GM21381 (cell line): ENCODE results near the gene SECISBP2L.
A peak's percentile ranks its signal among the peaks of the same experiment; 100 is the strongest.

Experiments used
- ATAC-seq: cut with Tn5 transposase; IDR thresholded peaks from one replicate; pipeline ENCODE4 v1.9.1; 2021; ENCODE audit warnings: mild to moderate bottlenecking, moderate library complexity; ENCODE audit not compliant: unreplicated experiment

Gene SECISBP2L

DNA sequence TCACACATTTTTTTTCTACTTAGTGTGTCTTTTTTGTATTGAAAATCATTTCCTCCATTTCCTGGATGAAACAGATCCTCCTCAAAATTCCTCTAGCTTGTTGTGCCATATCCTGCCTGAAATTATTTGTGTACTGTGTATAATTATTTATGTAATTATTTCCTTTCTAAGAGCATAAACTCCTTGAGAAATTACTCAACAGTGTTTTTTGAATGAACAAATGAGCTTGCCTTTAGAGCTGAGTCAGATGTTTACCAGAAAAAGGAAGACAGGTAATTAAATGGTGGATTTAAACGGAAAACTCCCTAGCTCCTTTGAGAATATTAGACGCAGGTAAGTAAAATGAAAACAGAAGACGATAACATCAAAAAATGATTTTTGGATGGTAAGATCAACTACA is 13.2 kb upstream of the SECISBP2L start:
- no peak for ATAC-seq

DNA sequence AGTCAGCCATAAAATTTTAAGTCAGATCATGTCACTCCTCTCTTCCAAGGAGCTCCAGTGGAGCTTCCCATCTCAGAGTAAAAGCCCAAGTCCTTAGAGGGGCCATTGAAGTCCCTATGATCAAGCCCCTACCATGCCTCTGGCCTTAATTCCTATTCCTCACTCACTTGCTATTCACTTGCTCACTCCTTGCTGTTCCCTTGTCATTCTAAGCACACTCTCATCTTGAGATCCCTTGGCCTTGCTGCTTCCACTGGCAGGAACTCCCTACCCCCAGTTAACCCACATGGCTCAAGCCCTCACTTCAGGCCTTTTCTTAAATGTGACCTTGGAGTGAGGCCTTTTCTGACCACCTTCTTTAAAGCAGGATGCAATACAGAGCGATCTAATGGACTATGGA is 12.3 kb upstream of the SECISBP2L start:
- no peak for ATAC-seq

DNA sequence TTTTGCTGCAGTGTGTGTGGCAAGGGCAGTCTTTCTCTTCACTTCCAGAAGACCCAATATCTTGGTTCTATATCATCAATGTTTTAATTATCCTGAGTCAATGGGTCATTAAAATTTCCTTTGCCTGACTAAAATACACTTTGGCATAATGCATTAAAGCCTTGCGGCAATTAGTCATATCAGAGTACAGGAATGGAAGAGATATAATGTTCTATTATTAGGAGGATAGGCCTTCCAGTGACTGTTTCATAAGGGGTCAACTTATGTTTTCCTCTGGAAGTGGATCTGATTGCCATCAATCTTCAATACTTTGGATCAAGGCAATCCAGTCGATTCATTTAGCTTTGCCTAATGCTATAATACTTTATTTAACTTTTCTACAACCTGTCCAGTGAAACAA is 9.4 kb upstream of the SECISBP2L start:
- no peak for ATAC-seq

DNA sequence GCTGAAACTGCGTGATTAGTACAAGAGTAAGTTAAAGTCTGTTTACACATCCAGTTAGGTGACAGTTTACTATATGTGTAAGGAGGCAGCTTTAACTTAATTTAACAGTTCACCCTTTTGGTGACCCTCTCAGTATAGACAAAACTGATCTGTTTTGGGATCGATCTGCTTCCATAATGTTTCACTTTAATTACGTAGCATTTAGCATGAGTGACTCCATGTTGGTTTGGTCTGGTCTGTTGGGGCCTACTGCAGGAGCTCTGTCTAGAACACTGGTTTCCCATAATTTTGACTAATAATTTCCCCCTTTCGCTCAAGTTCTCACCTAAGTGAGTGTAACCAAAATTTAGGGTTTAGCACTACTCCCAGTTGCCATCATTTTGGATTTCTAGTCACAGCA is 6.4 kb upstream of the SECISBP2L start:
- ATAC-seq: no peak

DNA sequence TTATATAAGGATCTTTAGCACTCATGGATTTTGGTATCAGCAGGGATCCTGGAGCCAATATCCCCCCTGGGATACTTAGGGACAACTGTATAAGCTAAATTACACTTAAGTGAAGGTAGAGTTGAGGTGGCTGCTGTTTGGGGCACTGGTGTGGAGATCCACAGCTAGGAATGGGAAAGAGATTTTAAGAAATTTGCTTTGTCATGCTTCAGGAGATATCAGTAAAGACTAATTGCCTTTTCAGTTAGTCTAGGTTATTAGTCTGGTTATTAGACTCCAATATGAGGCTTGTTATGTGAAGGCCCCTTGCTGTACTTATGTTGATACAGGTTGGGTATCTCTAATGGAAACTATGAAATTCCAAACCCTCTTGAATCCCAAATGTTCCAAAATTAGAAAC is 1.2 kb upstream of the SECISBP2L start:
- ATAC-seq: no peak

DNA sequence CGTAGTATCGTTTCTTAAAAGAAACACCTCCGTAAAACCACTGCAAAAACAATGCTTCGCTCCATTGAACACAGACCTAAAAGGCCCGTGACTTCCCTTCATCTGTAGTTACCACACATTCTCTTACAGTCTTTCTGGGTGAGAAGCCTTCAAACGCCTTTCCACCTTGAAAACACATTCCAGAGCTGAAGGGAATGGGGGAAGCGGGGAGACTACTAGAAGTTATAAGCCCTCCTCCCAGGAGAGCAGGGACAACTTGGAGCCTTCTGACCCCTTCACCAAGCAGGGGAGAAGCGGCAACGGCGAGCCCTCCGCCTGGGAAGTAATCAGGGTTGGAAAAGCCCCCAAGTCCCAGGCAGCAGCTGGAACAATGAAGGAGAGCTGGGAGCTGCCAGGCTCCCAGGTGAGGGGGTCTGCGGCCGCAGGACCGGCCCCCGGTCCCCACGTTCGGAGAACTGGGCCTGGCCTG is 461 bp downstream of the SECISBP2L start:
- ATAC-seq: peak; percentile 40

DNA sequence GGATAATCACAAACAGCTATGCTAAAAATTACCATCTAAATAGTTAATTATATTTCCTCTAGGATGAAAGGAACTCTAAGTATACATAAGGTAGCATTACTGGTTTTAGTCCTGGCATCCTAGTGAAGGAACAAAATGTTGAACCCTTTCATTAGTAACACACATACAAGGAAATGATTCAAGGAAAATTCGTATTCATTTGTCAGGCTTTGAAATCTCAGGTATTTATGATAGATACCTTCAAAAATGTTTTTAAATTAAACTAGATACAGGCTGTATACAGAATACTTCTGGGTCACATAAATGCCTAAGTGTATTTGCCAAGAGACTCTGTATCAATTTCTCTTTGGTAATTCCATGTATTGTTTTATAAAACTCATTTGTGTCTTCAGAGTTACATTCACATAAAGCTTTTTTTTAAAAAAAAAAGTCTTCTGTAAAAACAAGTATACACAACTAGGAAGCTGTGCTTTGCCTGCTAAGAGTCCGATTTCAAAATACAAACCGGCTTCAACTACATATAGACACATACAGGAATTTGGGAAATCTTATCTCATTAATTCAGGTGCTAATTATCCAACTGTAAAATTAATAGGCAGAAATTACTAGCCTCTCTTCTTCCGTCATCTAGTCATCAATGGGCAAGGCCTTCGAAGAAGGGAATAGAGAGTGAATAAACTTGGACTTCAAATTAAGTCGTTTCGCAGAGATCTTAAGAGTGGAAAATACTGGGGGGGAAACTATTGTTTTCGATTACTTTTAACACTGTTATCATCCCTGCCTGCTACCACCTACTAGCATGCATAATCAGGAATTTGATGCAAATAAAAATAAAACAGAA is 1.3 kb downstream of the SECISBP2L start:
- no peak for ATAC-seq

DNA sequence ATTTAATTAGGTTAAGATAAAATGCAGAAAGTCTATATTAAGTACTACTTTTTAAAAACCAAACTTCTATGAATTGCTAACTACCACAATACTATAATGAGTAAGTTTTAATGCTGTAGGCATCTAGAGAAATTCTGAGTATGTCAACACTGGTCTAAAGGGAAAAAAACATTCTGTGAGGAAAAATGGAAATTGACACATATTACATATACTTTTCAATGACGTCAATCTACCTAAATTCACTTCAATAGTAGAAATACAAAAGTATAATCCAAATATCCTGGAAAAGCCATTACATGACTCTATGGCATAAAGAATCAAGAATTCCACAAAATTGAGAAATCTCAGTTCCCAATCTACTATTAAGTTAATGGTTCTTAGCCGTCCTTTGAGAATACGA is 2.2 kb downstream of the SECISBP2L start:
- ATAC-seq: no peak

DNA sequence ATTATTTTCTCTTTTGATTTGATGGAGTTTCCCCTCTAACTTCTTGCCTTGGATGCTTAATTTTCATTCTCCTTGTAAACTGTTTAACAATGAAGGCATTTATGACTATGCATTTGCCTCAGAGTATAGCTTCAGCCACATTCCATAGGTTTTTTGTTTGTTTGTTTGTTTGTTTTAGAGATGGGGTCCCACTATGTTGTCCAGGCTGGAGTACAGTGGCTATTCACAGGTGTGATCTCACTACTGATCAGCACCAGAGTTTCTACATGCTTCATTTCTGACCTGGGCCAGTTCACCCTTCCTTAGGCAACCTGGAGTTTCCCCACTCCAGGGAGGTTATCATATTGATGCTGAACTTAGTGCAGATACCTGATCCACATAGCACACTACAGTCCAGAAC is 4.1 kb downstream of the SECISBP2L start:
- no peak for ATAC-seq

DNA sequence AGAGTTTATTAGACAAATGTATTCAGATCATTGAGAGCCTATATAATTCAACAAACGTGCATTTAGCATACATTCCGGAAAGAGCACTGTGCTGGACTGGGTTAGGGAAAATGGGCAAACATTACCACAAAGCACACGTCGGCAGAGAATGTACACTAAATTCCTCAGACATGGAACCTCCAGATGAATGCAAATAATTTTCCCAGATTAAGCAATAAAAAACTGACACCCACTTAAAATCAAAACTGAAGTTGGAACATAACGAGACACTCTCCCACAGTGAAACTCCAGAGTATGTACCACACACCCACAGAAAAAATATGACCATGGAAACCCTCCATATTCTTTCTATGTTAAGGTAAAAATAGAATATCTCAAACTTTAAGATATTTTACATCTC is 4.8 kb downstream of the SECISBP2L start:
- ATAC-seq: no peak

DNA sequence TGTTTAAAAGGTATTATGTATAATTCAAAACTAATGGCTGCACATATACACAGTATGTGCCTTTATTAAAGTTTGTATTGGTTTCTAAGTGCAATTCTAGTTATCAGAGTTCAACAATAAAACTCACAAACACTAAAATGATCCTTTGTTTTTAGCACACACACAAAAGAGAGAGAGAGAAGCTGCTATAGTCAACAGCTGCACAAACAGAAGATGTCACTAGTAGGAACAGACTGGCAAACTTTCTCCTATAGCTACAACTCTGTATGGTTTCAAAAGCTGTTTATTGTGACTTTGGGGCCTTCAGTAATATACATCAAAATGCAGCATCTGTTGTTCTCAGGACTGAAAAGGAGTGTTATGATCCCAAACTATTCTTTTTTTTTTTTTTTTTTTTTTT is 6.1 kb downstream of the SECISBP2L start:
- no peak for ATAC-seq

DNA sequence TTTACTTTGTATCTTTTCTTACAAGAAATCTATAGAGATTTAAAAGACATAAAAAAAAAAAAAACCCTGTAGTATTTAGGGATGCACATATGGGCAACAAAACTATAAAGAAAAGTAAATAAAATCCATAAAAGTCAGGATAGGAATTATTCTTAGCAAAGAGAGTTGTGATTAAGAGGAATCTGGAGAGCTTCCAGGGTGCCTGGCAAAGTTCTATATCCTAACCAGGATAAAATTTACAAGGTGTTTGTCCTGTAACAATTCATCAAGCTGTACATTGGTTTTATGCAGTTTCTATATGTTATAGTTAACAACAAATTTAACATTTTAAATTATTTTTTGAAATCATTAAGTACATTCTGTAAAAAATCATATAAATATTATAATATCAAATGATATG is 7.9 kb downstream of the SECISBP2L start:
- ATAC-seq: no peak

DNA sequence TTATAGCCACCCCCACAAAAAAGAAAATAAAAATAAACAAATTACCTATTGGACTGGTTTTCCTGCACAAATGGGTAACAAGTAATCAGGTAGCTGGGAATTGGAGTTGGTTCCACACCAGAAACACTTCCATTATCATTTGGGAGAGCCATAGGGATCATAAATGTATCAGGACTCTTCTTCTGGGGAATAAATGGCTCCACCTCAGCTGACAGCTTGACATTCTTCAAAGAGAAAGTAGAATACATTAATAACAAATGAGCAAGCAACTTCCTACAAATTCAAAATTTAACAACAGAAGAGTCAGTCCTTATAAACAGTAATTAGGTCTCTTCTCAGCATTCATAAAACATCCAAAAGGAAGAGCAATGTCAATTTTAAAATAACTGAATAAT is 8.7 kb downstream of the SECISBP2L start:
- ATAC-seq: no peak

DNA sequence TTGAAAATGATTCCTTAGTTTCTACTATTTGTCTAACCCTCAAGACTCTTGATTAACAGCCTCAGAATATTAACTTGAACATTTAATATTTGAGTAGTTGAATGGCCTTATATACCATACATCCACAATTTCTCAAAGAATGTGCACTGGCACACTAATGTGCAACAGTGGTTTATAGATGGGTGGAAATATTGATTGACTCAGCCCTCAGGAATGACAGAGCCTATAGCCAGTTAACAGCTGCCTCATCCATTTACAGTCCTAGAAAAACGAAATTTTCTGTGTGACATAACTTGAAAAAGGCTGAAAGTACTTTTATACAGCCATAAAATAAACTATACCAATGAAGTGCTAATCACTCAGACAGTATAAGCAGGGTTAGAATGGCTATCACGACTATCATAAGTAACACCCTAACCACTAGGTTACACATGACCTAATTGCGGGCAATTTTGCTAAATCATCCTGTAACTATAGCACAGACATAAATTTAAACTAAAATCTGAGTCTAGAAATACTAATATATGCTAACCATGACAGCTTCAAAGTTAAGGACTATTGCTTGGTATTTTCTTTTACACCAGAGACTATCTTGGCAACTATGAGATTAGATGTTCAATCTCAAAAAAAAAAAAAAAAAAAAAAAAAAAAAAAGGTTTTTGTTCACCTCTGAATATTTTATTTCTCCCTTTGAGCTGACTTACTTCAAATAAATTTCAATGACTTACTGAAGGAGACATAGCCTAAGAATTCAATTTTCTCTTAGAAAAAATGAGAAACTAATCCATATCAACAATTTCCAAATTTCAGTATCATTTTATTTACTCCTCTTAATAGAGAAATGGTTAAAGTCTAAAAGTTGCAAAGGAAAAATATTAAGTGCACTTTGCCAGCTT is 9.3 kb downstream of the SECISBP2L start:
- no peak for ATAC-seq

DNA sequence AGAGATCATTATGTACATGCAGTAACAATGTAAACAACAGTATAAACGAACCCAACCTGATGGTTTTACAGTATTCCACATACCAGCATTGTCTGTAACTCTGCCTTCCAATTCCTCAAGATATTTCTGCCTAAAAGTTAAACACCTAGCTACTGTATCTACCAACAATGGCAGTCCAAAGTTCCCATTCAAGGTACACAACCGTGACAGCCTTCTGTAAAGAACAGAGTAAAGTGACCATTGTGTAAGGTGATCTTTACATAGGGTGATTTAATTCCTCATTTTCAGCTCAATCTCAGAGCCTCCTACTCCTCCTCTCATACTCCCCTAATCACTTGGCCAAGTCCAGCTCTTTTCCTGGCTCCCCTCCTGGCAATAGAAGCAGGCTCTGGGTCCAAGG is 10.4 kb downstream of the SECISBP2L start:
- ATAC-seq: no peak

DNA sequence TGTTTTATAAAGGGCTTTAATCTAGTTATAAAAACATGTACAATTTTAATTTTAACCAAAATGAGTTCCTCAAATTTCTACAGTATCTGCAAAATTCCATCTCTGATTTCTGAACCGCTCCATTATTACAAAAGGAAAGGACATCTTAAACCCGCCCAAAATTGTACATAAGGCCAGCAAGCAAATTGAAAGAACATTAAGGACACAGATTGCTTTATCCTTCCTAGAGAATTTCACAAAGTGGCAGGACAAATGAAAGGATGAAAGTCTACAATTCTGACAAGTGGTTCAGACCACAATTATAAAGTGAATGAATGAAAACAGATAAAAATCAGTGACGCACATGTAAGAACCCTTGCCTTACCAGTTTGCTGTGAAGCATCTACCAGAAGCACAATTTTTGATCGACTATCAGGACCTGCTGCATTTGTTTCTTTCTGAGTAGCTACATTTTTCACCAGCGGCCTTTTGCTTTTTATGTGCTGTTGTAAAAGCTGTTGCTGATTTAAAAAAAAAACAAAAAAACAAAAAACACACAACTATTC is 13.6 kb downstream of the SECISBP2L start:
- ATAC-seq: no peak

DNA sequence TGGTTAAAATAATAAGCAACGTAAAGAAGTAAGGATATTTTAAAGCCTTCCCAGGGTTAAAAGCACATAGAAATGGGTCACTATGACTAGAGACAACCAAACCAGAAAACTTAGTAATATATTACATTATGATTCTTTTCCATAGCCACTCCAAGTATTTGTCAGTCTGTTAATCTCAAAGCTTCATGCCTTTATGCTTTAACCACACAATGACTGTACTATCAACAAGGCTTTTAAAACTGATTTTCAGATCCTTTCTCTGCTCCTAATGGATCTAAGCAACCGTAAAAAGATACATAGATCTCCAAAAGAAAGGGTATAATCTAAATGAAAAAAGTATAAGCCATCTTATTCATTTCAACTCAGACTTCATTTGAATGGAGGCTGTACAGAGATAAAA is 14.4 kb downstream of the SECISBP2L start:
- no peak for ATAC-seq

DNA sequence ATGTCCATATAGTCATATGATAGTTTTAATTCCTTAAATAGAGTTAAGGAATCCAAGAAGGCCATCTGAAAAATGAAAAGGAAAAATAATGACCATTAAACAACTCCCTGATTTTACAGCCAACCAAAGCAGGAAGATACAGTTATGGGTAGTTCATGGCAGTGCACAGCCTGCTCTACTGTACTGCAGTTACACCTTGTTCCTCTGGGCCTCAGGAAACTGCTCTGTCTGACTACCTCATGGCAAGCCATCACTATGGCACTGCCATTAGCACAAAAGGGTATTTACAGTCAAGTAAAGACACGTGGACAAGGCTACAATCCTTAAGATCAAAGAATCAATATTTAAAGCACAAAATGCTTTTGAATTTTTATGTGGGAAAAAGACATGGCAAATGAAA is 19.5 kb downstream of the SECISBP2L start:
- no peak for ATAC-seq

DNA sequence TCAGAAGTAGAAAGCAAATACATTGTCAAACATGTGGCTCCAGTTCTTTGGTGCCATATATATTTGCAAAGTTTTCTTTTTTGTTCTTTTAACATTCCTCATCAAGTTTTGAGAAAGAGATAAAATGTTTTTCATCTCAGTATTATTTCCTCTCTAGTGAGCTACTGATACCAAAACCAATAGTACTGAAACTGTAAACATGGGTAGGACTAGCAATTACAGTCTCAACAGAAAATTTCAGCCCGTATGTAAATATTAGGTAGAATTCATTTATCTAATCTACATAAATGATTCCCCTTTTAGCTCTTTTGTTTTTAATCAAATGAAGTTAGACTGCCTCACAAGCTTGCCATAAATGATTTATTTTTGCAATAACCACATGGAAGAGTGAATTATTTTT is 21.4 kb downstream of the SECISBP2L start:
- peak; percentile 54 for ATAC-seq

DNA sequence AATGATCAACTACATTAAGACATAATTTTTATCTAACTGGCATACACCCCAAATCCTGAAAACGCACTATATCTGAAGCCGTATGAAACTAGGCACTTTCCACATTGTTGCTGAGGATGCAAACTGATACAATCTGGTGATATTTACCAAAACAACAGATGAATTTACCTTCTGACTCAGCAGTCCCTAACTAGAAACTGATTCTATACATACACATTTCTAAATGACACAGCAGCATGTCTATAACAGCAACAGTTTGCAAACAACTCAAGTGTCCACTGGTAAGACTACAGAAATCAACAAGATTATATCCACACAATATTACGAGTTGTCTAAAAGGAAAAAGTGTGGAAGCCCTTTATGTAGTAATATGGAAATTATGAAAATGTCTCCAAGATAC is 22.9 kb downstream of the SECISBP2L start:
- peak; percentile 63 for ATAC-seq

DNA sequence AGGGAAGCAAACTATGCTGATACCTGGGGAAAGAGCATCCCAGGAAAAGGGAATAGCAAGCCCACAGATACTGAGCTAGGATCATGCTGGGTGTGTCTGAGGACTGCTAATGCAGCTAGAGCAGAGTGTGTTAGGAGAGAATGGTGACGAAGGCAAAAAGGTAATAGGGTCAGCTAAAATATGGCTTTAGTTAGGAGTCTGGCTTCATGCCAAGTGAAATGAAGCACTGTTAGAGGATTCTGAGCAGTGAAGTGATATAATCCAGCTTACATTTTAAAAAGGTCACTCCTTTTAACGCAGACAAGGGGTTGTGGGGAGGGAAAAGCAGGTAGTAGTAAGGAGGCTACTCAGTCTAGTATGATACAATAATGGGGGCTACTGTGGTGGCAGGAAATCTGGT is 30.4 kb downstream of the SECISBP2L start:
- ATAC-seq: no peak

DNA sequence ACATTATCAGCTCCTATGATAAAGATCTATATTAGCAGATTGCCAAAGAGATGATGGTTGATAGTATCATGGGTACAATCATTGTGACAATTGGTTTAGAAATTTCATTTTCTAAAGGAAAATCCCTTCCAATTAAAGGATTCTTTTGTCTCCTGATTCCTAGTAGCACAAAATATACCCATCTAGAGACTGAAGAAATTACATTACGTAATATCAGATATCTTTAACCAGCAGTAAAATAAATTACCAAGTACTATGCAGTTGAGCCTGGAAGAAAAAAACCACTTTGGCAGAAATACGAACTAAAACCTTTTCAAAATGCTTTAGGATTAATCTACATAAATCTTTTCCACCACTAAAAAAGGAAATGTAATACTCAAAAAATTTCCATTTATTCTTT is 46.9 kb downstream of the SECISBP2L start:
- no peak for ATAC-seq
